Upper lobe of left lung (tissue), 4 donors: Measurements from ENCODE around the gene FAM168A.

Experiments used
- CTCF ChIP-seq, 6 experiments: fragments of 450-650 bp in 4 of 6; fragments of 200-600 bp in 2 of 6; sonication (generic) in 2 of 6; IDR thresholded peaks; one replicate each; pipeline ENCODE4 v1.5.1; 2016 to 2019; ENCODE audit warnings: antibody characterized with exemption in 6 of 6
- EP300 ChIP-seq, 4 donors: sonication (generic); formaldehyde crosslinking; IDR thresholded peaks; one replicate each; pipeline ENCODE4 v1.5.1; 2017; ENCODE audit warnings: antibody characterized with exemption in 4 of 4, control low read depth in 2 of 4
- POLR2A ChIP-seq, 4 donors: fragments of 450-650 bp; IDR thresholded peaks; one replicate each; pipeline ENCODE4 v1.5.1; 2016 to 2017; ENCODE audit warnings: antibody characterized with exemption in 4 of 4, mild to moderate bottlenecking in 2 of 4
- POLR2AphosphoS5 ChIP-seq, 2 donors: sonication (generic); formaldehyde crosslinking; IDR thresholded peaks; one replicate each; pipeline ENCODE4 v1.5.1; 2017; ENCODE audit warnings: antibody characterized with exemption in 2 of 2

- TF ChIP-seq CTCF (IDR thresholded peaks at IDR 0.05) (no peak), POLR2A (IDR thresholded peaks at IDR 0.05) (no peak), POLR2AphosphoS5 (IDR thresholded peaks at IDR 0.05) (no peak), EP300 (IDR thresholded peaks at IDR 0.05) (no peak)
Observed at GRCh38 chr11:73635721-73636120, 37.8 kb upstream of the FAM168A start.
